Measurements from ENCODE around the gene TEX36.
"Not testable (repeated sequence)": the region's sequence is repeated elsewhere in the genome, so short reads cannot be mapped to it uniquely, and the experiment has no call there.

Gene TEX36

GRCh38 chr10:125683063-125683462 is at the start of gene TEX36:
TSS of gene TEX36 (minus strand) at chr10:125683163. CDS start at chr10:125682989, 174 bp downstream.
- no peaks in the 10 kb centered on the region for H3K4me1 ChIP-seq (ENCODE audit: control insufficient read depth, insufficient read depth, low read length)
- no peak within 1 kb of the TSS for H3K4me3 ChIP-seq (ENCODE audit: low read depth, low read length)
- H3K36me3 ChIP-seq (ENCODE audit: control insufficient read depth, insufficient read depth, low read length) = no peaks in the 10 kb centered on the region
- H3K9me3 ChIP-seq (ENCODE audit: control insufficient read depth, insufficient read depth, low read depth, low read length) = no peaks in the 10 kb centered on the region
- no peaks in the 10 kb centered on the region for H3K27me3 ChIP-seq (ENCODE audit: control insufficient read depth, insufficient read depth, low read length)
- H3K27ac ChIP-seq (ENCODE audit: low read depth, low read length) = no peak within 1 kb of the TSS
- H3K9ac ChIP-seq (ENCODE audit: low read length) = no peak within 1 kb of the TSS

- no peaks in the 10 kb centered on the region for H3K27me3 ChIP-seq (ENCODE audit: control insufficient read depth, insufficient read depth, low read length)
- no peaks in the 10 kb centered on the region for H3K4me1 ChIP-seq (ENCODE audit: control insufficient read depth, insufficient read depth, low read length)
- H3K36me3 ChIP-seq (ENCODE audit: control insufficient read depth, insufficient read depth, low read length) = peaks cover 95% of the 10 kb centered on the region
- no peak overlapping the region for H3K9ac ChIP-seq (ENCODE audit: low read length)
- no peak overlapping the region for H3K27ac ChIP-seq (ENCODE audit: low read depth, low read length)
- no peaks in the 10 kb centered on the region for H3K9me3 ChIP-seq (ENCODE audit: control insufficient read depth, insufficient read depth, low read depth, low read length)
- no peak overlapping the region for H3K4me3 ChIP-seq (ENCODE audit: low read depth, low read length)
Measured at GRCh38 chr10:125727436-125727835, 44.5 kb upstream of the TEX36 start.

- Histone ChIP-seq H3K9ac (ENCODE audit: low read length) (no peak overlapping the region), H3K4me1 (ENCODE audit: control insufficient read depth, insufficient read depth, low read length) (no peaks in the 10 kb centered on the region), H3K4me3 (ENCODE audit: low read depth, low read length) (no peak overlapping the region), H3K27ac (ENCODE audit: low read depth, low read length) (no peak overlapping the region), H3K9me3 (ENCODE audit: control insufficient read depth, insufficient read depth, low read depth, low read length) (no peaks in the 10 kb centered on the region), H3K27me3 (ENCODE audit: control insufficient read depth, insufficient read depth, low read length) (no peaks in the 10 kb centered on the region), H3K36me3 (ENCODE audit: control insufficient read depth, insufficient read depth, low read length) (peaks cover 95% of the 10 kb centered on the region)
Measured at GRCh38 chr10:125726914-125727313, 44.0 kb upstream of the TEX36 start.

GRCh38 chr10:125722811-125723210 is 39.8 kb upstream of the TEX36 start:
- H3K27ac ChIP-seq (ENCODE audit: low read depth, low read length) = no peak overlapping the region
- H3K9ac ChIP-seq (ENCODE audit: low read length) = no peak overlapping the region
- H3K9me3 ChIP-seq (ENCODE audit: control insufficient read depth, insufficient read depth, low read depth, low read length) = no peaks in the 10 kb centered on the region
- H3K4me3 ChIP-seq (ENCODE audit: low read depth, low read length) = no peak overlapping the region
- peaks cover 68% of the 10 kb centered on the region for H3K36me3 ChIP-seq (ENCODE audit: control insufficient read depth, insufficient read depth, low read length)
- H3K27me3 ChIP-seq (ENCODE audit: control insufficient read depth, insufficient read depth, low read length) = no peaks in the 10 kb centered on the region
- no peaks in the 10 kb centered on the region; the same call in 1 of the 2 replicates for H3K4me1 ChIP-seq (ENCODE audit: control insufficient read depth, insufficient read depth, low read length)

GRCh38 chr10:125721035-125721434 is 38.1 kb upstream of the TEX36 start:
- no peak overlapping the region for H3K27ac ChIP-seq (ENCODE audit: low read depth, low read length)
- H3K4me3 ChIP-seq (ENCODE audit: low read depth, low read length) = peak overlapping the region; percentile 83
- peaks cover 51% of the 10 kb centered on the region for H3K36me3 ChIP-seq (ENCODE audit: control insufficient read depth, insufficient read depth, low read length)
- H3K9ac ChIP-seq (ENCODE audit: low read length) = no peak overlapping the region
- no peaks in the 10 kb centered on the region for H3K9me3 ChIP-seq (ENCODE audit: control insufficient read depth, insufficient read depth, low read depth, low read length)
- H3K27me3 ChIP-seq (ENCODE audit: control insufficient read depth, insufficient read depth, low read length) = no peaks in the 10 kb centered on the region
- no peaks in the 10 kb centered on the region; the same call in 1 of the 2 replicates for H3K4me1 ChIP-seq (ENCODE audit: control insufficient read depth, insufficient read depth, low read length)

GRCh38 chr10:125720002-125720382 is 37.0 kb upstream of the TEX36 start:
- Histone ChIP-seq H3K4me1 (ENCODE audit: control insufficient read depth, insufficient read depth, low read length) (no peaks in the 10 kb centered on the region; the same call in 1 of the 2 replicates), H3K27ac (ENCODE audit: low read depth, low read length) (peak overlapping the region; percentile 75; the same call in 1 of the 2 replicates), H3K27me3 (ENCODE audit: control insufficient read depth, insufficient read depth, low read length) (no peaks in the 10 kb centered on the region), H3K4me3 (ENCODE audit: low read depth, low read length) (peak overlapping the region; percentile 83), H3K36me3 (ENCODE audit: control insufficient read depth, insufficient read depth, low read length) (peaks cover 42% of the 10 kb centered on the region), H3K9me3 (ENCODE audit: control insufficient read depth, insufficient read depth, low read depth, low read length) (no peaks in the 10 kb centered on the region), H3K9ac (ENCODE audit: low read length) (peak overlapping the region; percentile 95)

GRCh38 chr10:125719173-125720001 is 36.4 kb upstream of the TEX36 start, which contains the start of gene EDRF1:
TSS of gene EDRF1 (plus strand) at chr10:125719709. CDS start at chr10:125719808, 99 bp downstream.
- Histone ChIP-seq H3K27ac (ENCODE audit: low read depth, low read length) (peak within 1 kb of the TSS; percentile 75; the same call in 1 of the 2 replicates), H3K9ac (ENCODE audit: low read length) (peak within 1 kb of the TSS; percentile 95), H3K4me1 (ENCODE audit: control insufficient read depth, insufficient read depth, low read length) (no peaks in the 10 kb centered on the region; the same call in 1 of the 2 replicates), H3K9me3 (ENCODE audit: control insufficient read depth, insufficient read depth, low read depth, low read length) (no peaks in the 10 kb centered on the region), H3K27me3 (ENCODE audit: control insufficient read depth, insufficient read depth, low read length) (no peaks in the 10 kb centered on the region), H3K36me3 (ENCODE audit: control insufficient read depth, insufficient read depth, low read length) (peaks cover 36% of the 10 kb centered on the region), H3K4me3 (ENCODE audit: low read depth, low read length) (peak within 1 kb of the TSS; percentile 83)

- not testable (repeated sequence) for H3K36me3 ChIP-seq (ENCODE audit: control insufficient read depth, insufficient read depth, low read length); H3K9ac ChIP-seq (ENCODE audit: low read length); H3K4me1 ChIP-seq (ENCODE audit: control insufficient read depth, insufficient read depth, low read length); H3K27ac ChIP-seq (ENCODE audit: low read depth, low read length); H3K4me3 ChIP-seq (ENCODE audit: low read depth, low read length); H3K27me3 ChIP-seq (ENCODE audit: control insufficient read depth, insufficient read depth, low read length); H3K9me3 ChIP-seq (ENCODE audit: control insufficient read depth, insufficient read depth, low read depth, low read length)
Measured at GRCh38 chr10:125714728-125715127, 31.8 kb upstream of the TEX36 start.

- Histone ChIP-seq H3K36me3 (ENCODE audit: control insufficient read depth, insufficient read depth, low read length) (no peaks in the 10 kb centered on the region), H3K9ac (ENCODE audit: low read length) (no peak overlapping the region), H3K27ac (ENCODE audit: low read depth, low read length) (no peak overlapping the region), H3K4me1 (ENCODE audit: control insufficient read depth, insufficient read depth, low read length) (peaks cover 7% of the 10 kb centered on the region; the same call in 1 of the 2 replicates), H3K27me3 (ENCODE audit: control insufficient read depth, insufficient read depth, low read length) (no peaks in the 10 kb centered on the region), H3K9me3 (ENCODE audit: control insufficient read depth, insufficient read depth, low read depth, low read length) (peaks cover 4% of the 10 kb centered on the region; the same call in 1 of the 2 replicates), H3K4me3 (ENCODE audit: low read depth, low read length) (no peak overlapping the region)
Measured at GRCh38 chr10:125711110-125711750, 28.3 kb upstream of the TEX36 start.

GRCh38 chr10:125709553-125710474 is 26.9 kb upstream of the TEX36 start:
- no peak overlapping the region for H3K9ac ChIP-seq (ENCODE audit: low read length)
- peaks cover 7% of the 10 kb centered on the region; the same call in 1 of the 2 replicates for H3K4me1 ChIP-seq (ENCODE audit: control insufficient read depth, insufficient read depth, low read length)
- H3K27ac ChIP-seq (ENCODE audit: low read depth, low read length) = no peak overlapping the region

More at GRCh38 chr10:125709553-125710474, 26.9 kb upstream of the TEX36 start:
- Histone ChIP-seq H3K36me3 (ENCODE audit: control insufficient read depth, insufficient read depth, low read length) (no peaks in the 10 kb centered on the region), H3K27me3 (ENCODE audit: control insufficient read depth, insufficient read depth, low read length) (no peaks in the 10 kb centered on the region), H3K9me3 (ENCODE audit: control insufficient read depth, insufficient read depth, low read depth, low read length) (peaks cover 4% of the 10 kb centered on the region; the same call in 1 of the 2 replicates), H3K4me3 (ENCODE audit: low read depth, low read length) (no peak overlapping the region)
